Cerebellar cortex (tissue), 1 donor: ENCODE results near the gene CHRNA9.
A peak's percentile ranks its signal among the peaks of the same experiment; 100 is the strongest.
"Not testable (repeated sequence)": the region's sequence is repeated elsewhere in the genome, so short reads cannot be mapped to it uniquely, and the experiment has no call there.

Experiments used
- DNase-seq: peaks from one replicate; pipeline ENCODE4 v3.0.0-alpha.2; 2015; ENCODE audit warnings: low spot score

Gene CHRNA9

GRCh38 chr4:40388239-40388638 lies 53.1 kb downstream of the CHRNA9 start:
- DNase-seq: peak; percentile 18

GRCh38 chr4:40389986-40390385 lies 54.9 kb downstream of the CHRNA9 start:
- no peak for DNase-seq

- not testable (repeated sequence) for DNase-seq
Observed at GRCh38 chr4:40392241-40392640, 57.1 kb downstream of the CHRNA9 start.

GRCh38 chr4:40394236-40394635 lies 59.1 kb downstream of the CHRNA9 start:
- no peak for DNase-seq

GRCh38 chr4:40395166-40395900 lies 60.2 kb downstream of the CHRNA9 start:
- DNase-seq: no peak

- no peak for DNase-seq
Observed at GRCh38 chr4:40395908-40396793, 61.0 kb downstream of the CHRNA9 start.

GRCh38 chr4:40399578-40399977 lies 64.4 kb downstream of the CHRNA9 start:
- DNase-seq: no peak

GRCh38 chr4:40401096-40401495 lies 66.0 kb downstream of the CHRNA9 start:
- DNase-seq: no peak

GRCh38 chr4:40401631-40402030 lies 66.5 kb downstream of the CHRNA9 start:
- no peak for DNase-seq

GRCh38 chr4:40402556-40402955 lies 67.4 kb downstream of the CHRNA9 start:
- no peak for DNase-seq

- DNase-seq: no peak
Observed at GRCh38 chr4:40403081-40403480, 67.9 kb downstream of the CHRNA9 start.
